Body of pancreas (tissue), 4 donors: ENCODE measurements around the gene PITPNC1. TPM values are rescaled to one million over a fixed set of nuclear protein-coding genes. Genes with fewer than 3 reads are reported as not detected.

Experiments used
- ATAC-seq: fragments of 150-250 bp; one replicate; pipeline ENCODE4 v1.9.1; 2016
- DNase-seq, 4 donors: peaks; one replicate each; pipeline ENCODE4 v3.0.0-alpha.2; 2019
- H3K27ac ChIP-seq, 4 donors: fragments of 200-600 bp; sonication (generic); 1 replicate in 3 of 4; 2 replicates in 1 of 4; pipeline versions ENCODE4 v1.5.1 to v1.6.1; 2016 to 2019; ENCODE audit warnings: mild to moderate bottlenecking in 1 of 4, mixed read lengths in 1 of 4, moderate library complexity in 1 of 4
- H3K27me3 ChIP-seq, 2 donors: fragments of 200-600 bp; sonication (generic); one replicate each; pipeline ENCODE4 v1.6.0; 2016; ENCODE audit warnings: mild to moderate bottlenecking in 1 of 2
- H3K36me3 ChIP-seq, 2 donors: fragments of 200-600 bp; sonication (generic); replicated peaks in 1 of 2; 2 replicates each; pipeline ENCODE4 v1.5.1; 2016; ENCODE audit warnings: low read depth in 2 of 2; ENCODE audit not compliant: insufficient read depth in 1 of 2
- H3K4me1 ChIP-seq: fragments of 200-600 bp; sonication (generic); one replicate; pipeline ENCODE4 v1.6.0; 2016
- H3K4me3 ChIP-seq, 2 donors: fragments of 200-600 bp; sonication (generic); 1 replicate in 1 of 2; 2 replicates in 1 of 2; pipeline ENCODE4 v1.5.1; 2016 to 2019
- H3K9me3 ChIP-seq, 3 donors: fragments of 200-600 bp; sonication (generic); 1 replicate in 2 of 3; 2 replicates in 1 of 3; pipeline ENCODE4 v1.5.1; 2016
- POLR2A ChIP-seq, 3 donors: fragments of 450-650 bp; IDR thresholded peaks; one replicate each; pipeline ENCODE4 v1.6.1; 2016; ENCODE audit warnings: antibody characterized with exemption in 3 of 3, mild to moderate bottlenecking in 2 of 3
- WGBS, 2 donors: methylation state at CpG; one replicate each; pipeline ENCODE4 v1.1.5; 2017; 5-methylcytosine and 5-hydroxymethylcytosine counted together
- intact Hi-C: fragments of 100-400 bp; cut with DNase I; formaldehyde crosslinking; loops from one replicate; pipeline ENCODE4 v1.15.1; 2023
- total RNA-seq, 2 donors: library from RNA; depleted of rRNA; stranded (reverse); fragments of >200 nt; gene quantifications; one replicate each; pipeline ENCODE4 v1.1.0, GENCODE V29; 2016
- TF ChIP-seq, protein P1 (sequence below), 7 experiments: fragments of 450-650 bp in 4 of 7; fragments of 200-600 bp in 3 of 7; sonication (generic) in 3 of 7; IDR thresholded peaks; one replicate each; pipeline ENCODE4 v1.5.1; 2016 to 2019; ENCODE audit warnings: antibody characterized with exemption in 7 of 7

Gene PITPNC1
- total RNA-seq, 2 donors from 2014 or later, result 11.9 to 17.5 TPM

DNA sequence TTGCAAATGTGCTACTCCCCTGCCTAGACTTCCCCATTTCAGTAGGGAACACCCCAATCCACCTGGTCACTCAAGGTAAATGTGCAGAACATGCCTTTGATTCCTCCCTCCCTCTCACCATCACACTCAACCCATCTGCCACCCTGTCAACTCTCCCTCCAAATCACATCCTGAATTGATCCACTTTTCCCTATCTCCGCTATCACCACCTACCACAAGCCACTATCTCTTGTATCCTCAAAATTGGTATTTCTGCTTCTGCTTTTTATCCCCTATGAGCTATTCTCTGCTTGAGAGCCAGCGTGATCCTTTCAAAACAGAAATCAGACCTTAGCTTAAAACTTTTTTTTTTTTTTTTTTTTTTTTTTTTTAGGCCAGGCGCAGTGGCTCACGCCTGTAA lies 335.3 kb downstream of the PITPNC1 start:
- intact Hi-C loops, result no loop called here
- Histone ChIP-seq H3K4me1 (peaks cover 8% of the 10 kb centered on the region), H3K27ac (no peak overlapping the region), H3K36me3 (no peaks in the 10 kb centered on the region), H3K4me3 (no peak overlapping the region), H3K9me3 (no peaks in the 10 kb centered on the region), H3K27me3 (no peaks in the 10 kb centered on the region)
- TF ChIP-seq POLR2A (IDR thresholded peaks at IDR 0.05), result no peak
- TF ChIP-seq, protein P1, sequence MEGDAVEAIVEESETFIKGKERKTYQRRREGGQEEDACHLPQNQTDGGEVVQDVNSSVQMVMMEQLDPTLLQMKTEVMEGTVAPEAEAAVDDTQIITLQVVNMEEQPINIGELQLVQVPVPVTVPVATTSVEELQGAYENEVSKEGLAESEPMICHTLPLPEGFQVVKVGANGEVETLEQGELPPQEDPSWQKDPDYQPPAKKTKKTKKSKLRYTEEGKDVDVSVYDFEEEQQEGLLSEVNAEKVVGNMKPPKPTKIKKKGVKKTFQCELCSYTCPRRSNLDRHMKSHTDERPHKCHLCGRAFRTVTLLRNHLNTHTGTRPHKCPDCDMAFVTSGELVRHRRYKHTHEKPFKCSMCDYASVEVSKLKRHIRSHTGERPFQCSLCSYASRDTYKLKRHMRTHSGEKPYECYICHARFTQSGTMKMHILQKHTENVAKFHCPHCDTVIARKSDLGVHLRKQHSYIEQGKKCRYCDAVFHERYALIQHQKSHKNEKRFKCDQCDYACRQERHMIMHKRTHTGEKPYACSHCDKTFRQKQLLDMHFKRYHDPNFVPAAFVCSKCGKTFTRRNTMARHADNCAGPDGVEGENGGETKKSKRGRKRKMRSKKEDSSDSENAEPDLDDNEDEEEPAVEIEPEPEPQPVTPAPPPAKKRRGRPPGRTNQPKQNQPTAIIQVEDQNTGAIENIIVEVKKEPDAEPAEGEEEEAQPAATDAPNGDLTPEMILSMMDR (IDR thresholded peaks at IDR 0.05), result no peak
- ATAC-seq (no peak), DNase-seq (no peak)
- WGBS, 2 donors, result 84 to 88% methylated on average over 4 of the region's 4 CpGs

DNA sequence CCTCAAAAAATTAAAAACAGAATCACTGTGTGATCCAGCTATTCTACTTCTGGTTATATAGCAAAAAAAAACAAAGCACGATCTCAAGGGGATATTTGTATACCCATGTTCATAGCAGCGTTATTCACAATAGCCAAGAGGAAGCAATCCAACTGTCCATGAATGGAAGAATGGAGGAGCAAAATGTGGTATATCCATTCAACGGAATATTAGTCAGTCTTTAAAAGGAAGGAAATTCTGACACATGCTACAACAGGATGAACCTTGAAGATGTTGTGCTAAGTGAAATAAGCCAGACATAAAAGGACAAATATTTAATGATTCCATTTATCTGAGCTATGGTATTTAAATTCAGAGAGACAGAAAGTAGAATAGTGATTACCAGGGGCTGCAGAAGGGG lies 336.1 kb downstream of the PITPNC1 start:
- no peaks in the 10 kb centered on the region for H3K27me3 ChIP-seq
- H3K4me3 ChIP-seq, result no peak overlapping the region
- H3K9me3 ChIP-seq, result no peaks in the 10 kb centered on the region
- 92% methylated on average over 3 of the region's 3 CpGs for WGBS, 2 donors
- no peak overlapping the region for H3K27ac ChIP-seq
- no peak for TF ChIP-seq POLR2A (IDR thresholded peaks at IDR 0.05)
- TF ChIP-seq, protein P1 (IDR thresholded peaks at IDR 0.05), result no peak
- H3K36me3 ChIP-seq, result no peaks in the 10 kb centered on the region
- ATAC-seq (no peak), DNase-seq (no peak)
- intact Hi-C loops, result no loop called here
- peaks cover 8% of the 10 kb centered on the region for H3K4me1 ChIP-seq

- TF ChIP-seq, protein P1 (IDR thresholded peaks at IDR 0.05), result no peak
- no peak for TF ChIP-seq POLR2A (IDR thresholded peaks at IDR 0.05)
- Histone ChIP-seq H3K9me3 (no peaks in the 10 kb centered on the region), H3K27ac (peak overlapping the region in 1 of 4 donors; percentile 87), H3K27me3 (no peaks in the 10 kb centered on the region), H3K4me1 (peaks cover 20% of the 10 kb centered on the region), H3K36me3 (peaks cover 0 to 6% of the 10 kb centered on the region in 2 donors), H3K4me3 (no peak overlapping the region)
- ATAC-seq, result no peak
- DNase-seq, result no peak
- intact Hi-C loops, result no loop called here
- WGBS, 2 donors, result 86 to 96% methylated on average over 5 to 6 of the region's 6 CpGs
Observed at GRCh38 chr17:67716405-67716798, 339.3 kb downstream of the PITPNC1 start.

DNA sequence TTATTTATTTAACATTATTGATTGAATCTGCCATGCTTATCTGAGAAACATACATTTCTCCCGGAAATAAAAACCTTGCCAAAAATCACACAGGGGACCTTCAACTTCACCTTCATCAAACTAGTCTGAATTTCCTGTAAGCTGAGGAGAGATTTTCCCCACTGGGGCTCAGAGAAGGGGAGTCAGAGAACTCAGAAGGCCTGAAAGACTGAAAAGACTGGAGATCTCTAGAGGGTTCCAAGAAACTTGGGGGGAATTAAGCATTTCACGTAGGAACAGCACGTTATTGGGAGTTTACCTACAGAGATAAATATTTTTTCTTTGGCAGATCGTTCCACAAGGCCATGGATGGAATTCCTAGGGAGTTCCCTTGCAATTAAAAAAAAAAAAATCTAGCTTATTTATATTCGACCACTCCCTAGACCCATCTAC lies 340.1 kb downstream of the PITPNC1 start:
- ATAC-seq, result peak; percentile 16

More for the DNA sequence above, 340.1 kb downstream of the PITPNC1 start:
- DNase-seq, result no peak
- Histone ChIP-seq H3K4me1 (peaks cover 20% of the 10 kb centered on the region), H3K4me3 (peak overlapping the region in 1 of 2 donors; percentile 6), H3K36me3 (peaks cover 0 to 11% of the 10 kb centered on the region in 2 donors), H3K27me3 (no peaks in the 10 kb centered on the region), H3K9me3 (no peaks in the 10 kb centered on the region), H3K27ac (peak overlapping the region; percentile 4 to 88 (median 86))
- intact Hi-C loops, result no loop called here
- 1 to 2% methylated on average over 5 of the region's 5 CpGs for WGBS, 2 donors
- TF ChIP-seq, protein P1 (IDR thresholded peaks at IDR 0.05), result no peak
- TF ChIP-seq POLR2A (IDR thresholded peaks at IDR 0.05), result no peak
